ENCODE results near the gene GZMB. TPM values are rescaled to one million over a fixed set of nuclear protein-coding genes. Genes with fewer than 3 reads are reported as not detected.
"Not testable (repeated sequence)": the region's sequence is repeated elsewhere in the genome, so short reads cannot be mapped to it uniquely, and the experiment has no call there.

Gene GZMB
- polyA plus RNA-seq, 1 donor from 2014 or later: not detected

GRCh38 chr14:24597403-24597802 is 36.6 kb downstream of the GZMB start (continued):
- TF ChIP-seq, protein P1, sequence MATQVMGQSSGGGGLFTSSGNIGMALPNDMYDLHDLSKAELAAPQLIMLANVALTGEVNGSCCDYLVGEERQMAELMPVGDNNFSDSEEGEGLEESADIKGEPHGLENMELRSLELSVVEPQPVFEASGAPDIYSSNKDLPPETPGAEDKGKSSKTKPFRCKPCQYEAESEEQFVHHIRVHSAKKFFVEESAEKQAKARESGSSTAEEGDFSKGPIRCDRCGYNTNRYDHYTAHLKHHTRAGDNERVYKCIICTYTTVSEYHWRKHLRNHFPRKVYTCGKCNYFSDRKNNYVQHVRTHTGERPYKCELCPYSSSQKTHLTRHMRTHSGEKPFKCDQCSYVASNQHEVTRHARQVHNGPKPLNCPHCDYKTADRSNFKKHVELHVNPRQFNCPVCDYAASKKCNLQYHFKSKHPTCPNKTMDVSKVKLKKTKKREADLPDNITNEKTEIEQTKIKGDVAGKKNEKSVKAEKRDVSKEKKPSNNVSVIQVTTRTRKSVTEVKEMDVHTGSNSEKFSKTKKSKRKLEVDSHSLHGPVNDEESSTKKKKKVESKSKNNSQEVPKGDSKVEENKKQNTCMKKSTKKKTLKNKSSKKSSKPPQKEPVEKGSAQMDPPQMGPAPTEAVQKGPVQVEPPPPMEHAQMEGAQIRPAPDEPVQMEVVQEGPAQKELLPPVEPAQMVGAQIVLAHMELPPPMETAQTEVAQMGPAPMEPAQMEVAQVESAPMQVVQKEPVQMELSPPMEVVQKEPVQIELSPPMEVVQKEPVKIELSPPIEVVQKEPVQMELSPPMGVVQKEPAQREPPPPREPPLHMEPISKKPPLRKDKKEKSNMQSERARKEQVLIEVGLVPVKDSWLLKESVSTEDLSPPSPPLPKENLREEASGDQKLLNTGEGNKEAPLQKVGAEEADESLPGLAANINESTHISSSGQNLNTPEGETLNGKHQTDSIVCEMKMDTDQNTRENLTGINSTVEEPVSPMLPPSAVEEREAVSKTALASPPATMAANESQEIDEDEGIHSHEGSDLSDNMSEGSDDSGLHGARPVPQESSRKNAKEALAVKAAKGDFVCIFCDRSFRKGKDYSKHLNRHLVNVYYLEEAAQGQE (IDR thresholded peaks at IDR 0.05; ENCODE audit: borderline replicate concordance): no peak

GRCh38 chr14:24595073-24595808 is 38.7 kb downstream of the GZMB start:
- no peak for TF ChIP-seq EZH2 (IDR thresholded peaks at IDR 0.05; ENCODE audit: borderline replicate concordance, insufficient read depth, low read length, poor library complexity, severe bottlenecking)
- TF ChIP-seq RAD21 (conservative IDR thresholded peaks at IDR 0.05): no peak
- no peak for TF ChIP-seq MXI1 (conservative IDR thresholded peaks at IDR 0.05; ENCODE audit: poor library complexity, severe bottlenecking)
- TF ChIP-seq POLR2AphosphoS5 (IDR thresholded peaks at IDR 0.05): no peak
- no peak for TF ChIP-seq SMC3 (conservative IDR thresholded peaks at IDR 0.05; ENCODE audit: poor library complexity)
- no peak for TF ChIP-seq EP300 (conservative IDR thresholded peaks at IDR 0.05; ENCODE audit: poor library complexity, severe bottlenecking)
- TF ChIP-seq, protein P2, sequence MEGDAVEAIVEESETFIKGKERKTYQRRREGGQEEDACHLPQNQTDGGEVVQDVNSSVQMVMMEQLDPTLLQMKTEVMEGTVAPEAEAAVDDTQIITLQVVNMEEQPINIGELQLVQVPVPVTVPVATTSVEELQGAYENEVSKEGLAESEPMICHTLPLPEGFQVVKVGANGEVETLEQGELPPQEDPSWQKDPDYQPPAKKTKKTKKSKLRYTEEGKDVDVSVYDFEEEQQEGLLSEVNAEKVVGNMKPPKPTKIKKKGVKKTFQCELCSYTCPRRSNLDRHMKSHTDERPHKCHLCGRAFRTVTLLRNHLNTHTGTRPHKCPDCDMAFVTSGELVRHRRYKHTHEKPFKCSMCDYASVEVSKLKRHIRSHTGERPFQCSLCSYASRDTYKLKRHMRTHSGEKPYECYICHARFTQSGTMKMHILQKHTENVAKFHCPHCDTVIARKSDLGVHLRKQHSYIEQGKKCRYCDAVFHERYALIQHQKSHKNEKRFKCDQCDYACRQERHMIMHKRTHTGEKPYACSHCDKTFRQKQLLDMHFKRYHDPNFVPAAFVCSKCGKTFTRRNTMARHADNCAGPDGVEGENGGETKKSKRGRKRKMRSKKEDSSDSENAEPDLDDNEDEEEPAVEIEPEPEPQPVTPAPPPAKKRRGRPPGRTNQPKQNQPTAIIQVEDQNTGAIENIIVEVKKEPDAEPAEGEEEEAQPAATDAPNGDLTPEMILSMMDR (IDR thresholded peaks at IDR 0.05; ENCODE audit: poor library complexity, severe bottlenecking): no peak
- Histone ChIP-seq H2AFZ (ENCODE audit: low read depth, low read length) (no peak overlapping the region), H3K79me2 (replicated peaks; ENCODE audit: insufficient read depth, low read length) (no peaks in the 10 kb centered on the region), H3K4me3 (ENCODE audit: low read length) (no peak overlapping the region), H3K36me3 (ENCODE audit: insufficient read depth, low read length) (no peaks in the 10 kb centered on the region), H3K4me2 (ENCODE audit: low read length) (no peak overlapping the region), H3K27ac (ENCODE audit: low read length) (no peak overlapping the region), H3K27me3 (ENCODE audit: insufficient read depth, low read depth, low read length) (no peaks in the 10 kb centered on the region), H3K9me3 (ENCODE audit: low read length) (no peaks in the 10 kb centered on the region), H4K20me1 (ENCODE audit: insufficient read depth) (no peaks in the 10 kb centered on the region), H3F3A (ENCODE audit: insufficient read depth, low read length, poor library complexity, severe bottlenecking) (no peaks in the 10 kb centered on the region), H3K9ac (ENCODE audit: low read length) (no peak overlapping the region), H3K9me2 (ENCODE audit: insufficient read depth, low read length) (no peaks in the 10 kb centered on the region)

- H2AFZ ChIP-seq (ENCODE audit: low read depth, low read length); H3K27me3 ChIP-seq (ENCODE audit: insufficient read depth, low read depth, low read length); H3K27ac ChIP-seq (ENCODE audit: low read length); H3K4me3 ChIP-seq (ENCODE audit: low read length); H3K9me3 ChIP-seq (ENCODE audit: low read length); H3F3A ChIP-seq (ENCODE audit: insufficient read depth, low read length, poor library complexity, severe bottlenecking); H3K79me2 ChIP-seq (replicated peaks; ENCODE audit: insufficient read depth, low read length); H3K9ac ChIP-seq (ENCODE audit: low read length); H3K4me2 ChIP-seq (ENCODE audit: low read length); H4K20me1 ChIP-seq (ENCODE audit: insufficient read depth); H3K9me2 ChIP-seq (ENCODE audit: insufficient read depth, low read length); H3K36me3 ChIP-seq (ENCODE audit: insufficient read depth, low read length): not testable (repeated sequence)
These were observed 43.0 kb downstream of the GZMB start for GRCh38 chr14:24591004-24591403.

- not testable (repeated sequence) for H3K4me3 ChIP-seq (ENCODE audit: low read length); H4K20me1 ChIP-seq (ENCODE audit: insufficient read depth); H3K79me2 ChIP-seq (replicated peaks; ENCODE audit: insufficient read depth, low read length); H3F3A ChIP-seq (ENCODE audit: insufficient read depth, low read length, poor library complexity, severe bottlenecking); H3K27me3 ChIP-seq (ENCODE audit: insufficient read depth, low read depth, low read length); H3K4me2 ChIP-seq (ENCODE audit: low read length); H3K9me2 ChIP-seq (ENCODE audit: insufficient read depth, low read length); H2AFZ ChIP-seq (ENCODE audit: low read depth, low read length); H3K9ac ChIP-seq (ENCODE audit: low read length); H3K27ac ChIP-seq (ENCODE audit: low read length); H3K9me3 ChIP-seq (ENCODE audit: low read length); H3K36me3 ChIP-seq (ENCODE audit: insufficient read depth, low read length)
These were observed 49.6 kb downstream of the GZMB start for GRCh38 chr14:24584402-24584801.

Measured in neural cell (in vitro differentiated cells).